COLO829 (cell line): Measurements from ENCODE around the gene UBAC2.

Source experiments
- DNase-seq: peaks from one replicate; pipeline ENCODE4 v3.0.0; 2012; ENCODE audit warnings: low spot score

The UBAC2 gene

GRCh38 chr13:99359528-99359927 is 158.9 kb downstream of the UBAC2 start:
- DNase-seq: no peak

- DNase-seq: no peak
Measured at GRCh38 chr13:99360696-99361095, 160.0 kb downstream of the UBAC2 start.

GRCh38 chr13:99361197-99361596 is 160.5 kb downstream of the UBAC2 start:
- no peak for DNase-seq

GRCh38 chr13:99362362-99362761 is 161.7 kb downstream of the UBAC2 start:
- DNase-seq: no peak

- no peak for DNase-seq
Measured at GRCh38 chr13:99363391-99363790, 162.7 kb downstream of the UBAC2 start.

GRCh38 chr13:99363949-99364348 is 163.3 kb downstream of the UBAC2 start:
- DNase-seq: no peak

GRCh38 chr13:99366075-99366987 is 165.7 kb downstream of the UBAC2 start:
- no peak for DNase-seq

- DNase-seq: no peak
Measured at GRCh38 chr13:99367106-99367616, 166.5 kb downstream of the UBAC2 start.

GRCh38 chr13:99367663-99368448 is 167.2 kb downstream of the UBAC2 start:
- DNase-seq: no peak

- DNase-seq: no peak
Measured at GRCh38 chr13:99370481-99371275, 170.0 kb downstream of the UBAC2 start.

- no peak for DNase-seq
Measured at GRCh38 chr13:99371956-99372355, 171.3 kb downstream of the UBAC2 start.

GRCh38 chr13:99373436-99373835 is 172.8 kb downstream of the UBAC2 start:
- no peak for DNase-seq

GRCh38 chr13:99374169-99374991 is 173.7 kb downstream of the UBAC2 start:
- no peak for DNase-seq

- DNase-seq: no peak
Measured at GRCh38 chr13:99374994-99375737, 174.5 kb downstream of the UBAC2 start.

- no peak for DNase-seq
Measured at GRCh38 chr13:99375738-99376080, 175.1 kb downstream of the UBAC2 start.

GRCh38 chr13:99376132-99376531 is 175.5 kb downstream of the UBAC2 start:
- no peak for DNase-seq

GRCh38 chr13:99376924-99377323 is 176.3 kb downstream of the UBAC2 start:
- no peak for DNase-seq

GRCh38 chr13:99377641-99378040 is 177.0 kb downstream of the UBAC2 start:
- no peak for DNase-seq

- DNase-seq: no peak
Measured at GRCh38 chr13:99378985-99379733, 178.5 kb downstream of the UBAC2 start.
